NCI-H446 treated with DMSO at 0.1 percent for 48 hours (cell line): ENCODE measurements around the gene MAP1A.

Experiments used
- DNase-seq: peaks from one replicate; lab custom pipeline; 2025; lab: John Stamatoyannopoulos, UW

MAP1A gene

GRCh38 chr15:43511012-43511885 is 6.2 kb upstream of the MAP1A start:
- no peak for DNase-seq

GRCh38 chr15:43513550-43513949 is 3.9 kb upstream of the MAP1A start:
- DNase-seq: no peak

- DNase-seq: no peak
These were observed 3.0 kb upstream of the MAP1A start for GRCh38 chr15:43514241-43515057.

- no peak for DNase-seq
These were observed 1.7 kb upstream of the MAP1A start for GRCh38 chr15:43515741-43516140.

- DNase-seq: no peak
These were observed 1.2 kb upstream of the MAP1A start for GRCh38 chr15:43516185-43516584.

- no peak for DNase-seq
These were observed 531 bp upstream of the MAP1A start for GRCh38 chr15:43516801-43517353.

- DNase-seq: no peak
These were observed 871 bp downstream of the MAP1A start for GRCh38 chr15:43518197-43518761.

- no peak for DNase-seq
These were observed 1.8 kb downstream of the MAP1A start for GRCh38 chr15:43519196-43519595.

GRCh38 chr15:43520138-43520537 is 2.7 kb downstream of the MAP1A start:
- no peak for DNase-seq

GRCh38 chr15:43521419-43521818 is 4.0 kb downstream of the MAP1A start:
- no peak for DNase-seq

GRCh38 chr15:43522247-43522646 is 4.8 kb downstream of the MAP1A start:
- DNase-seq: no peak

GRCh38 chr15:43523646-43524045 is 6.2 kb downstream of the MAP1A start:
- DNase-seq: no peak

- no peak for DNase-seq
These were observed 6.9 kb downstream of the MAP1A start for GRCh38 chr15:43524254-43524845.

GRCh38 chr15:43525131-43525530 is 7.7 kb downstream of the MAP1A start:
- DNase-seq: no peak

- no peak for DNase-seq
These were observed 9.0 kb downstream of the MAP1A start for GRCh38 chr15:43526261-43526930.

- no peak for DNase-seq
These were observed 9.8 kb downstream of the MAP1A start for GRCh38 chr15:43527016-43527801.

- no peak for DNase-seq
These were observed 10.6 kb downstream of the MAP1A start for GRCh38 chr15:43527802-43528541.

- DNase-seq: no peak
These were observed 11.2 kb downstream of the MAP1A start for GRCh38 chr15:43528542-43529007.

GRCh38 chr15:43529141-43529540 is 11.7 kb downstream of the MAP1A start:
- DNase-seq: no peak
